GM21619 (cell line): Measurements from ENCODE around the gene CCDC28B.

Source experiments
- ATAC-seq: cut with Tn5 transposase; IDR thresholded peaks from one replicate; pipeline ENCODE4 v1.9.1; 2021; ENCODE audit not compliant: unreplicated experiment

Gene CCDC28B

DNA sequence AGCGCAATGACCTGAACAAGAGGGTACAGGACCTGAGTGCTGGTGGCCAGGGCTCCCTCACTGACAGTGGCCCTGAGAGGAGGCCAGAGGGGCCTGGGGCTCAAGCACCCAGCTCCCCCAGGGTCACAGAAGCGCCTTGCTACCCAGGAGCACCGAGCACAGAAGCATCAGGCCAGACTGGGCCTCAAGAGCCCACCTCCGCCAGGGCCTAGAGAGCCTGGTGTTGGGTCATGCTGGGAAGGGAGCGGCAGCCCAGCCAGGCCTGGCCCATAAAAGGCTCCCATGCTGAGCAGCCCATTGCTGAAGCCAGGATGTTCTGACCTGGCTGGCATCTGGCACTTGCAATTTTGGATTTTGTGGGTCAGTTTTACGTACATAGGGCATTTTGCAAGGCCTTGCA lies 5.4 kb upstream of the CCDC28B start:
- ATAC-seq, result no peak

DNA sequence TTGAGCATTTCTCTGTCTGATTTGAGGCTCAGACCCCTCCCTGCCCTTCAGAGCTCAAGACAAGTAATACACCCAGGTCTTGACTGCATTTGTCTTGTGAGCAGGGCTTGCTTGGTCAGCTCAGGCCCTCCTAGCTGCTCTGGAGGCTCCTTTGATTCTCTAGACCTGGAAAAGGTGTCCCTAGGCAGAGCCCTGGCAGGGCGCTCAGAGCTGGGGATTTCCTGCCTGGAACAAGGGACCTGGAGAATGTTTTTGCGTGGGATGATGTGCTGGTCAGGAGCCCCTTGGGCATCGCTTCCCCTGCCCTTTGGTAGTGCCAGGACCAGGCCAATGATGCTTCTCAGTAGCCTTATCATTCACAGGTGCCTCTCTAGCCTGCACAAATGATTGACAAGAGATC lies 4.9 kb upstream of the CCDC28B start:
- no peak for ATAC-seq

DNA sequence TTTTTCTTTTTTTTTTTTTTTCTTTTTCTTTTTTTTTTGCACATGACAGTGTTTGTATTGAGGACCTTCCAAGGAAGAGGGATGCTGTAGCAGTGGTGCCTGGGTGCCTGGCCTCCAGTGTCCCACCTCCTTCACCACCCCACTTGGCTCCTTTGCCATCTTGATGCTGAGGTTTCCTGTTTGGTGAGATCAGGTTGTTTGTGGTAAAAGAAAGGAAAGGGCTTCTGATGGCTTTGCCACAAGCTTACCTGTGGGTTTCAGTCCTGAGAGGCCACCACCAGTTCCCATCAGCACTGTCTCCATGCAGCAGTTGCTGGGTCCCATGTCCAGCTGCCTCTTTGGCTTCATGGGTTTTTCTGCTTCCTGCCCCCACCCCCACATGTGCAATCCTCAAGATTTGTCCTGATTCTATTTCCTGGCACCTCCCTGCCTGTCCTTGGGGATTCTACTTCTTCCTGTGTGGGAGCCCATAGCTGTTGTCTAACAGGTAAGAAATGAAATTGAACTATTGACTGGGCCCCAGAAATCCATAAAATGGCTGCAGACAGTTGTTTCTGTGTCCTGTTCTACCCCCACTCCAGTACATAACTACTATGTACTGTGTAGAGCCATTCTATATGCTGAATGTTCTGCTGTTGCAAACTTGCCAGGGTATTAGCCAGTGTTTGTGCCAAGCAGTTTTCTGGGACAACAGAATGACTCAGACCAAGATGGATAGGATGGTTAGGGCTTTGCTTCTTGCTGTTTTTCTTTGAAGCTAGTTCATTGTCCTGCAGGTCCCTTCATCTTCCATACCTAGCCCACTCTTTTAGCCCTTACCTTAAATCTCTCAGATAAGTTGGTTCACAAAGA lies 4.2 kb upstream of the CCDC28B start:
- no peak for ATAC-seq

DNA sequence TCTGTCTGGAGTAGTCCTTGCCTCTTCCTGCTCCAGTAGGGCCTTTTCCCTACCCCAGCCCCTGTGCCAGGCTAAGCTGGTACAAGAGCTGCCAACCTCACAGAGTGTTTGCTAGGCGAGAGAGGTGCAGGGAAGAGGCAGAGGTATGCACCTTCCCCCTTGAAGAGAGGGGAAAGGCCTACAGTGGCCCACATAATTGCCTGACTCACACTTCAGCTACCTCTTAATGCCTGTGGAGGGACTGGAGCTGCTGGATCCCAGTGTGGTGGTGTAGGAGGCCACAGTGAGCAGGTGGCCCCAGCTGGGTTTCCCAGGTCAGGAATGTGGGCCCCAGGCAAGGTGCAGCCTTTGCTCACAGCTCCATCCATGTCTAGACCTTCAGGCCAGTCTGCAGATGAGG lies 3.3 kb upstream of the CCDC28B start:
- ATAC-seq, result no peak

DNA sequence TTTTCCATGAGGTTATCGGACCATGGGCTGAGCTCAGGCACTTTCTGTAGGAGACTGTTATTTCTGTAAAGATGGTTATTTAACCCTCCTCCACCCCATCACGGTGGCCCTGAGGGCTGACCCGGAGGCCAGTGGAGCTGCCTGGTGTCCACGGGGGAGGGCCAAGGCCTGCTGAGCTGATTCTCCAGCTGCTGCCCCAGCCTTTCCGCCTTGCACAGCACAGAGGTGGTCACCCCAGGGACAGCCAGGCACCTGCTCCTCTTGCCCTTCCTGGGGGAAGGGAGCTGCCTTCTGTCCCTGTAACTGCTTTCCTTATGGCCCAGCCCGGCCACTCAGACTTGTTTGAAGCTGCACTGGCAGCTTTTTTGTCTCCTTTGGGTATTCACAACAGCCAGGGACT lies 2.6 kb upstream of the CCDC28B start:
- ATAC-seq, result no peak

DNA sequence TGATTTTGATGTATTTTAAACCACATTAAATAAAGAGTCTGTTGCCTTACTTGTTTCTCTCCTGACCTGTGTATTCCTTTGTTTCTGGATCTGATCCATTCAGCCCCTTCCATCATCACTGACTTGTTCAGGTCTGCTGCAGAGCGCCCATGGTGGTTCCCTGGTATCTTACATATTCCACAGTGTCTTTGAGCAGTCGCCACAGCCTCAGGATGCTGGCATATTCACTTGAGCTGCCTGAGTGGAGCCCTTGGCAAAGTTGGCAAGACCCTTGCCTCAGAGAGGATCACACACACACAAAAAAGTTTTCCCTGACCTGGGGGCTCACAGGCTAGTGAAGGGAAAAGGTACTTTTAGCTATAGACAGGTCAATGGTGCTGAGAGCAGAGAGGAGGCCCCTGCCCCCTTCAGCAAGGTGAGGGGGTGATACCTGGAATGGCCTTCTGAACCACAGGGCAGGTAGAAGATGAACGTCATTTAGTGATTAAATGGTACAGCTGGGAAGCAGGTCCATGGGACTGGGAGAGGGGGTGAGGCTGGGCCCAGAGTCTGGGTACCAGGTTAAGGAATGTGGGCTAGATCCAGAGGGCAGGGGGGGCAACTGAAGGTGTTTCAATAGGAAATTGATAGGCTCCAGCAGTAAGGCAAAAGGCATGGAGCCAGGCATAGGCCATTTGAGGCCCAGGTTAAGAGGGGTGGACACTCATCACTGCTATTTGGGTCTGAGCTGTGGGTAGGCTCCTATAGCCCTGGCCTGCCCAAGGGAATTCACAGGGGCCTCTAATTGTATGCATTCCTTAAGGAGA lies 2.0 kb upstream of the CCDC28B start:
- no peak for ATAC-seq

DNA sequence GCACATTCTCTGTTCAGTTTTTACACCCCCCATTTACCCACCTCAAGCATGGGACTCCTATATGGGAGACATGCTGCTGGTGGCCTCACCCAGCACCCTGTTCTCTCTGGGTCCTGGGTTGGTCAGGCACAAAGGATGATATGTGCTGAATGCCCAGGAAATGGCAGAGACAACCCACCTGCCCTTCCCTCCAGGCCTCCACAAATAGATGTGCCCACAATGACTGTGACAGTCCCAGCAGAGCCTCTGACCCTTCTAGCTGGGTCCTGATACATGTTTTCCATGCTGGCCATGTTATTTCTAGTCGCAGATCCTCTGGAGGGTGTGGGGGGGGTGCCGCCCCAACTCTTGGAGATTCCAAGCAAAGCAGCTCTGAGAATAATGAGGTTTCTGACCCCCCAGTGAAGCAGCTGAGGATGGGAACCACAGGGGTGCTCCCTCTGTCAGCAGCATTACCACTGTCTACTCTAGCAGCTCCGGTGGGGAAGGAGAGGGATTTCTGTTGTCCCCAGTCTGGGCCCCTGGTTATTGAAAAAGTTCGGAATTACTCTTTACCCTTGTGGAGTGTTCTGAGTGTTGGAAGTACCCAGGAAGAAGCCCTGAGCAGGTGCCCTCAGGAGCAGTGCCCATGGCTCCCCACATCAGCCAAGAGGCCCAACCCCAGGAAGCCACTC lies 1.2 kb upstream of the CCDC28B start:
- no peak for ATAC-seq

DNA sequence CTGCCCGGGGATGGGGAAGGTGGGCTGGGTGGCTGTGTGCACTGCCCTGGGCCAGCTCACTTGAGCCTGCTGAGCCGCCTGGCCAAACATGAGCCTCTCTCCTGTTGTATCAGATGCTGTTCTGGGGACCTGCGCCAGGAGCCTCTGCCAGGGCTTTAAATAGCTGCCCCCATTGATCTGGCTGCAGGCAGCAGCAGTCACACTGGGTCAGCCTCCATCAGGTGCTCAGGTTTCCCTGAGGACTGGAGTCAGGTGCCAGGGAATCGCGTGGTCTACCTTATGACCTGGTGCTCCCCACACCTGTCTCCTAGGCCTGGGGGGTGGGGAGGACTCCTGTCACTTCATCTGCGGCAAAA lies 700 bp upstream of the CCDC28B start:
- ATAC-seq, result no peak

DNA sequence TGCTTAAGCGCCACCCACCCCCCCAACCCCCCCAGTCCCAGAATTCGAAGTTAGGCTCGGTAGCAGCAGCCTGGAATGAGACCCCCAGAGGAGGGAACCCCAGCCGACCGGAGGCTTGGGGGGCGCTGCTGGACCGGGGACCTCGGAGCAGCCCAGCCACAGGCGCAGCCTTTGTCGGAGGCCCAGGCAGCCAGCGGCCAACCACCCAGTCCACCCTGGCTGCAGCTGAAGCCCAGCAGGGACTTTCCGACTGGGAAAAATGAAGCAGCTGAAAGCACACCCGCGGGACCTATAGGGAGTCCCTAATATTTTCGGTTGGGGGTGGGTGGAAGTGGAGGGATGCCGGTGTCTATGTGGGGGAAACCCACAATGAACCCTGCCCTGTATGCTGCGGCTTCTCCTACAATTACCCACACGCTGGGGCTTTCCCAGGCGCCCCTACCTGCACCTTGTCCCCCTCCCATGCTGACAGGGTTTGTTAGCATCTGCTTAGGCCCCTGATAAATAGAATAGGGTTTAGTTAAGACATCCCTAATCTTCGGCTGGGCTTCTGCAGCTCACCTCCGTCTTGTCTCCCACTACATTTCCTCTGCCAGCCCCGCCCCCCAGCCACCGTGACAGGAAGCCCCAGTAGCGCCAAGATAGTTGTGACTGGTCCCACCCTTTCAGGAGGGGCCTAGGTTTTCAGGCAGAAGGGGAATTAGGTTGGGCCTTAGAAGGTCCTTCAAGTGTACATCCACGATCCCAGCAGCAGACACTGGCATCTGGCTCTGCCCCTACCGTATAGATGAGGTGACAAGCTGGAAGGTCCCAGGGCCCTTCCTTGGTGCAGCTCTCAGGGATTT lies 838 bp downstream of the CCDC28B start:
- peak; percentile 37 for ATAC-seq

DNA sequence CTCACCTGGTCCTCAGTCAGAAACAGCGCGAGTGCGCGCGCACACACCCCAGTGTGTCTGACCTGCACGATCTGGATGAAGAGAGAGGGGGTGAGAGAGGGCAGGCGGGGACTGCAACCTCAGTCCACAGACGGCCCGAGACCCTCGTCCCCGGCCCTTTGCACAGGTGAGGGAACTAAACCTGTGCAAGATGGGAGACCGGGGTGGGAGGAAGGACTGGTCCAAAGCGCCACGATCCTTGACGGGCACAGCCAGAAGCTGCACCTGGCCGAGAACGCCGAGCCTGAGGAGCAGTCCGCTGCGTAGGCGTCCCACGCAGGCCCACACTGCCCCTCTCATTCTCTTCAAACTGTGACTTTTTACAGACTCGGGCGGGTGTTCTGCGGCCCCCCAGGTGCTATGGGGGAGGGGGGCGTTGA lies 4.6 kb downstream of the CCDC28B start:
- no peak for ATAC-seq

DNA sequence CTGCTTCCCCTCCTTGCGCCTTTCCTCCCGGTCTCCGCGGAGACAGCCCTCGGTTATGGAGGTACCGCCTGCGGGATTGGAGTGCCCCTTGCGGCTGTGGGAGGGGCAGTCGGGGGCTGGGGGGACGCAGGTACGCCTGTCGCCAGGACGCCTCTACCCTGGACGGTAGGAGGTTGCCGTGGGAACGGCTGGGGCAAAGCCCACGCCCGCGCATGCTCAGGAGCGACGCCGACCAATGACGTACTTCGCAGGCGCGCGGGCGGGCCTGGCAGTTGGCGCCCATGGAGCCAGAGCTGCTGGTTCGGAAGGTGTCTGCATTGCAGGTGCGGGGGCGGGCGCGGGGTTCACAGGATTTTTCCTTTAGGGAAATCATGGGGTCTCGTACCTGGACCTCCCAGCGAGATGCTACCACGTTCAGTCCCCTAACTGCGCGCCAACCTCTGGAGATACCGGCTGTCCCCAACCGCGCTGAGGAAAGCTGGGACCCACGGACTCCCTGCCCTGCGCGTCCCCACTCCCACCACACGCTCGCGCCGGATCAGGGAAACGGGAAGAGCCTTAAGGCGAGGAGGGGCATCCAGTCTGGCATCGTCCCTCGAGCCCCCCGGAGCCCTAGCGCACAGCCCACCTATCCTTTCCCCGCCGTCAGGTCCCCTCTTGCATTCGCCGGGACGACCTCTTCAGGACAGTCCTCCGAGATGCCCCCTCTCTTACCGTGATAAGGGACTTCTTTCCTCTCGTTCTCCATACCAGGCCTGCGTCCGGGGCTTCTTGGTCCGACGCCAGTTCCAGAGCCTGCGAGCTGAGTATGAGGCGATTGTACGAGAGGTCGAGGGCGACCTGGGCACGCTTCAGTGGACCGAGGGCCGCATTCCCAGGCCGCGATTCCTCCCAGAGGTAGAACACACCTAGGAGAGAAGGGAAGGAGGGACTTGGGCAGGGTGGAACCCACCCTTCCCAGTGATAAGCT lies 5.3 kb downstream of the CCDC28B start, which contains the start of gene IQCC:
IQCC (plus strand) TSS at position 271 of the 970 bp plus-strand sequence; CDS start at position 282, 11 bp downstream.
- ATAC-seq, result peak; percentile 41

DNA sequence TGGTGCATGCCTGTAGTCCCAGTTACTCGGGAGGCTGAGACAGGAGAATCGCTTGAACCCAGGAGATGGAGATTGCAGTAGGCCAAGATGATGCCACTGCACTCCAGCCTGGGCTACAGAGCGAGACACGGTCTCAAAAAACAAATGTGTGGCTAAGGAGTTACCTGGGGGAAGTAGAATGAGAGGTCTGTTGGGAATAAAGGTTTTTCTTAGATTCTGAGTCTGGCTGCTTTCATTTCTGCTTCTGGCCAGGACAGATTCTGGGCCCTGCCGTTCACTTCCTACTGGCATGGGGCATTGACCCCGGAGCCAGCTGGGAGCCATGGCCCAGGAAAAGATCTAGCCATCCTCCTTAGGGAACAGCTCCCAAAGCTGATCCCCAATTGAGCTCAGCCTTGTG lies 8.1 kb downstream of the CCDC28B start:
- ATAC-seq, result no peak

DNA sequence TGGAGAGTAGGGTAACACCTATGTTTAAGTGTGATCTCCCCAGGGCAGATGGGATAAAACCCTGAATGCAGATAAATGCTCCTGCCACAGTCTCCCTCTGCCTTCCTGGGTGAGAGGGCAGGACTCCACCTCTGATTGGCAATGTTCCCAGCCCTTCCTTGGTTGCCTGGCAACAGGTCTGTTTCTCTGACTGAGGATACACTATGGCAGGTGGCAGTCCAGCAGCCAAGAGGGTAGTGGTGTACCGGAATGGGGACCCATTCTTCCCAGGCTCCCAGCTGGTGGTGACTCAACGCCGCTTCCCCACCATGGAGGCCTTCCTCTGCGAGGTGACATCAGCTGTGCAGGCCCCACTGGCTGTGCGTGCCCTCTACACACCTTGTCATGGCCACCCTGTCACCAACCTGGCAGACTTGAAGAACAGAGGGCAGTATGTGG lies 8.5 kb downstream of the CCDC28B start, which contains the start of gene DCDC2B:
DCDC2B (plus strand) TSS at position 199 of the 438 bp plus-strand sequence; CDS start at position 204, 5 bp downstream.
- no peak for ATAC-seq

DNA sequence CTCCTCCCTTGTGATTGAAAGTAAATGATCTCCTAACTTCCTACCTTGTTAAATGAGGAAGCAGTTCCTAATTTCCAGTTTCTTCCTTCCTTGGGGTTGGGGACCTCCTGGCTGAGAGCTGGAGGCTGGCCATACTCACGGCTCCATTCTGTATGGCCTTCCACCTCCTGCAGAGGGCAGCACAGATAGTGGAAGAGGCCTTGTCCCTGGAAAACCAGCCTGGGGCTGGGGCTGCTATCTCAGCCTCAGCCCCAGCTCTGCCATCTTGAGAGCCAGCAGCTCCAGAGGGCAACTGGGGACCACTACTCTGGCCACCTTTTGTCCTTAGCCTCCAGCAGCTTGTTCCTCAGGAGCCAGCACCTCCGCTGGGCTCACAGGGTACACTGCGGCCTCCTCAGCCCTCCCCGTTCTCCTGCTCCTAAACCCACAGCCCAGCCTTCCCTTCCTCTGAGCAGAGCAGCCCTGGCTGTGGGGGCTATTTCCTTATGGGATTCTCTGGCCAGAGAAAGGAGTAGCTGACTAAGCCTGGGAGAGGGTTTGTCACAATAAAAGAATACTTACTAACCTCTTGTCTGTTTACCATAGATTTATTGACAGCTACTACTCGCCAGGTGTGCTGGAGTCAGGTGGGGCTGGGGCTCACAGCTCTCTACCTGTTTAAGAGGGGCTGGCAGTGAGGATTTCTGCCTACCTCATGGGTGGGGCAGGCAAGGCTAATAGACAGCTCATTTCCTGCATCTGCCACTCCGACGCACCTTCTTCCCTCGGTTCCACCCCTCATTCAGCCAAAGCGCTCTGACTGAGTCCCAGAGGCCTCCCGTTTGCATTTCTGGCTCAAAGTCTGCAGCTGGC lies 15.5 kb downstream of the CCDC28B start:
- ATAC-seq, result no peak

DNA sequence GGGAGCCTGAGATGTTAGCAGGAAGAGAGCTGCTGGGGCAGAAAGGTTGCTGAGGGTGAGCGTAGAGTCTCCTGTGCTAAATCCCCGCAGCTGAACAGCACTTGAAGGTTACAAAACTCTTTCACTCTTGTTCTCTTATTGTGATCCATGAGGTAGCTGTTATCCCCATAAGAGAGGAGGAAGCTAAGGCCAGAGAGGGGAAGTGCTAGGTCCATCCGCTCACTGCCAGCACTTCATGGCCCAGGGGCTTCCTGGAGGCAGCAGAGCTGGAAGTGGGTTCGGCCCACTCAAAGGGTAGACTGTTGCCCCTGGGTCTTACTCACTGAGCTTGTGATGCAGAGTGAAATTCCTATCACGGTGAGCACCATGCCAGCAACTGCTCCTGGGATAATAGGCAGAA lies 16.2 kb downstream of the CCDC28B start:
- ATAC-seq, result no peak

DNA sequence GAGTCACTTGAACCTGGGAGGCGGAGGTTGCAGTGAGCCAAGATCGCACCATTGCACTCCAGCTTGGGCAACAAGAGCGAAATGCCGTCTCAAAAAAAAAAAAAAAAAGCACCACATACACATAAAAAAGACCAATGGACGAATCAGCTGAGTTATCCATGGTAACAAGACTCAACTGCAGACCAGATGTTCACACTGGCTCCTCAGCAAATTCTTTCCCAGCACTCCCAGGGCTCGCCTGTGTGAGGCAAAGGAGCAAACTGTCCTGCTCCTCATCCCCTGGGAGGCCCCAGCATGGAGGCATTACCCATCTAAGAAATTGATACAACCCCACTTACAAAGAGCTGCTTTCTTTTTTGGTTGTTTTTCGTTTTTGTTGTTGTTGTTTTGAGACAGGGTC lies 18.6 kb downstream of the CCDC28B start:
- no peak for ATAC-seq

DNA sequence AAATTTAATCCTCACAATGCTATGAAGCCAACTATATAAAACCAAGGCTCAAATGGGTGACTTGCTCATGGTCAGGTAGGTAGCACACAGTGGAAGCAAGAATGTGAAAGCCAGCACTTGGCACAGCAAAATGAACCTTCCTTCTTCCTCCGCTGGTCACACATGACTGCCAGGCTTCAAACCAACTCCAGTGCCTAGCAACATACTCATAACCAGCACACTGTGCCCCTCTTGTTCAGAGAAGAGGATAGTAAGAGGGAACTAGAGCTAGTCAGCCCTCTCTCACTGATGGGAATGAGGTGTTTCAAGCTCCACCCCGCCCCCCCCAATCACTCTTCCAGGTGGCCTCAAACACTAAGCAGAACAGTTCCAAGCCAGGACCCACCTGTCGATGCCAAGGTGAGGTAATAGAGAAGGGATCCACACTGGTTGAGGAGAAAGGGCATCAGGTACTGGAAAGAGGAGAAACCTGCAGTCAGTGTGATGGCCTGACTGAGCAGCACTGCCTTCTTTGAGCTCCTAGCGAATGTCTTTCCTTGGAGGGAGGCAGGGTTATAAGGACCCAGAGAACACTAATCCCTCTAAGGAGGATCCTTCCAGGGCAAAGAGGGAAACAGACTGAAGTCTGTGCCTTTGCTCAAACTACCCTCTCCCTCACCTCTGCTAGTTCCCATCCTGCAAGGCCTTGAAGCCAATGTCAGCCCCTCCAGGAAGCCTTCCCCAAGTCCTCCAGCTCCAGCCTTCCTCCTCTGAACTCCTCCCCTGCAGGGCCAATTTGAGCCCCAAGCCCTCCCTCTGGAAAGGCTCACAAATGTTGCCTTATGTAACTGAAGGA lies 20.6 kb downstream of the CCDC28B start:
- ATAC-seq, result no peak

DNA sequence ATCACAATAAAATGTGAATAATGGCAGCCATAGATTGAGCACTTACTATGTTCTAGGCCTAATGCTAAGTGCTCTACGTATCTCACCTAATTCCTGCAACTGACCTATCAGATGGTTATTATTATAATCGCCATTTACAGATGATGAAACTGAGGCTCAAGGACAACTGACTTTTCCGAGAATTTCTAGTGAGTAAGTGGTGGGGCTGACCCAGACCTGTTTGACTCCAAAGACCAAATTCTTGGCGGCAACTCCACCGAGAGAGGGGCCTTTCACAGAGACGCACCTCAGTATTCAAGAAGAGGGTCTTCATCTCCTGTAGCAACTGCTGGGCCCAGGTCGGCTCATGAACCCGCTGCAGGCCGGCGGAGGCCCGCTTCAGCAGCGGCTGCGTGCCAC lies 21.2 kb downstream of the CCDC28B start:
- no peak for ATAC-seq
